Activated T-cell treated with anti-CD3 and anti-CD28 coated beads for 1 hour (primary cell): Measurements from ENCODE around the gene NELL2.
"Not testable (repeated sequence)": the region's sequence is repeated elsewhere in the genome, so short reads cannot be mapped to it uniquely, and the experiment has no call there.

ENCODE experiments used
- DNase-seq: peaks from one replicate; pipeline ENCODE4 v3.0.0-alpha.2; 2020; ENCODE audit warnings: low read depth

The NELL2 gene

GRCh38 chr12:44847403-44847802, 28.7 kb downstream of the NELL2 start:
- no peak for DNase-seq

GRCh38 chr12:44846826-44847225, 29.3 kb downstream of the NELL2 start:
- DNase-seq = no peak

- DNase-seq = no peak
These were observed 33.4 kb downstream of the NELL2 start for GRCh38 chr12:44842669-44843068.

DNA sequence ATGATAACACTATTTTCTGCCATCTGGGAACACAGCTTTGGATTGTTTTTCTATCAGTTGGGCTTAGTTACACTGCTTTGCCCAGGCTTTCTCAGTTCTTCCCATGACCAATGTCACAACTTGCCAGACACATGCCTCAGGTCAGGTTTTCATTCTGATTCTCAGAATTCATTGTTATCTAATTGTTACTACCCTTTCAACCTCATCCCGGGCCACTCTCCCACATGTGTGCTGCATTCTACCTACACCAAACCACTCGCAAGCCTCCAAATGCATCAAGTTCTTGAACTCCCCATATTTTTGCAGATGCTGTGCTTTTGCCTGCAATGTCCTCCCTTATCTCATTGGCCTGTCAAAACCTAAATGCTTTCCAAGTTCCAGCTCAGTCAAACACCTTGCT, 36.3 kb downstream of the NELL2 start:
- DNase-seq = no peak

DNA sequence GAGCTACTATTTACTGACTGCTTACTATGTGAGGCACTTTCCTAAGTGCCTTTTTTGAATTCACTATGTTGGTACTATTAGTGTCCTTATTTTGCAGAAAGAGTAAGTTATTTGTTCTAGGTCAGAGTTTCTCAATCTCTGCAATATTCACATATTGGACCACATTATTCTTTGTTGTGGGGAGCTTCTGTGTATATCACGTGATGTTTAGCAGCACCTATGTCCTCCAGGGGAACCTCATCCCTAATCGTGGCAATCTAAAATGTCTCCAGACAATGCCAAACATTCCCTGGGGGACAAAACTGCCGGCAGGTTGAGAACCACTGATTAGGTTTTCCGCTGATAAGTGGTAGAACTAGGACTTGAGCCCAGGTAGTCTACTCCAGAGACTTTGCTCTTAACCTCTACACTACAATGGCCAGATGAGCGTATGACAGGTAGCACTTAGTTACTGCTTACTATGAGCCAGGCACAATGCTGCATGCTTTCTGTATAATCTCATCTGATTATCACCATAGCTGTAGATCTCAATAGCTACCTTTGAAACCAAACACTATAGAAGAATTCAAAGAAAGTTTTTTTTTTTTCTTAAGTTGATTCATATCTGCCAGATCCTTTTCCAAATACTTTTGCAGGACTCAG, 38.9 kb downstream of the NELL2 start:
- DNase-seq = no peak

DNA sequence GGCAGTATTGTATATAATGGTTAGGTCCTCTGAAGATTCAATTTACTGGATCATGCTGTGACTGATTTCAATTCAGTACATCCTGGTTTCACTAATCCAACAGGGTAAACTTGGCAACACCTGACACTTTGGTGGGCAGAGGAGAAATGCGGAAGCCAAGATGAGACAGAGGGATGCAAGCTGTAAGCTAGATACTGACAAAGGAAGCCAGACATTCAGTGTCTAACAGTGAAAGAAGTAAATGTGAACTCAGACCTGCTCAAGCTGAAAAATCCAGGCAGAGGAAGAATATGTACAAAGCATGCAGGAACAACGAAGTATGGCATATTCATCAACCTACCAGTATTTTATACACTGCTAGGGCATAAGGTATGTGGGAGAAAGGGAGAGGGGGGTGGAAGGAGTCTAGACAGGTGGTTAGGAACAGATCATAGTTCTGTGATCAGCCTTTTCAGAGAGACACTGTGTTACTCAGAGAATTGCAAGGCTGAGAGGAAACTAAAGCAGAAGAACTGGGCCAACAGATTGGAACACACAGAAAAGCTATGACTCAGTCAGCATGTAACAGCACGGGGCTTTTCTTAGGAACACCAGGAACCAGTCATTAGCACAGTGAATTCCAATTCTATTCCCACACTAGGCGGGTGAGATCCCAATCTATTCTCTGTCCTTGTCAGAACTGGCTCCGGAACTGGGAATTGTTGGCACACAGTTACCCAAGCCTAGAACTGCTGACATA, 40.3 kb downstream of the NELL2 start:
- DNase-seq = no peak

GRCh38 chr12:44834996-44835395, 41.1 kb downstream of the NELL2 start:
- DNase-seq = not testable (repeated sequence)

DNA sequence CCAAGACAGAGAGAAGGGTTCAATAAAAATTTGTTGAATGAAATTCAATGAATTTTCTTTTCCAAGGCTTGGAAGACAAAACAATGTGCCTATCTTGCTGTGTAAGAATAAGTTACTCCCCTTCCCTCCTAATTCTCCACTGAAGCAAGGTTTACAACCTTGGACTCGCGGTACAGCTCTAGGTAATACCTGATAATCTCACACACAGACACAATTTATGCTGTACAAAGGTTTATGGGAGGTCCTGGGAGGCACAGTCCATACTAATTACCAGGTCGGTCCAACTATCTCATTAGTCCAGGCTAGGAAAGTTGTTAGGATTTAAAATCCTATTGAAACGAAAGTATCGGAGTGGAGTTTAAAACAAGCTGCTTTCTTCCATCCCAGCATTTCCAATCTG, 42.6 kb downstream of the NELL2 start:
- no peak for DNase-seq

DNA sequence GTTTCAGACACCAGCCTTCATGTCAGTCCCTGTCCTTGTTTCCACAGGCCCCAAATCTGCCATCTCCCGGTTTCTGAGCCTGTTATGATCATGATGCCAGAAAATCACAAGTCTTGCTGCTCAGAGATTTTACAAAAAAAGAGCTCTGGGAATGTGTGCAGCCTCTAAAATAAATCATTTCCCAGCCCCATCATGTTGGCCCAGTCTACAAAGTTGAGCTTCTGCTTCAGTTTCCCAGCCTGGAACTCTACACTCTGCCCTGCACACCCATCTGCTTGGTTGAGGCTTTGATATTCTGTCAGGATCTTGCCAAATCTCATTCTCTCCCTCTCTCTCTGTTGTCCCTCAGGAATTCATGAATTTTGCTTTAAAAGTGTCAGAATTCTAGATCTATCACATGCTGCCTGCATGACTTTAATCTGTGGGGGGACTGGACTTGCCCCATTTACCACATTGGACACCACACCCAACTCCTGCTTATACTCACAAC, 45.5 kb downstream of the NELL2 start:
- no peak for DNase-seq

DNA sequence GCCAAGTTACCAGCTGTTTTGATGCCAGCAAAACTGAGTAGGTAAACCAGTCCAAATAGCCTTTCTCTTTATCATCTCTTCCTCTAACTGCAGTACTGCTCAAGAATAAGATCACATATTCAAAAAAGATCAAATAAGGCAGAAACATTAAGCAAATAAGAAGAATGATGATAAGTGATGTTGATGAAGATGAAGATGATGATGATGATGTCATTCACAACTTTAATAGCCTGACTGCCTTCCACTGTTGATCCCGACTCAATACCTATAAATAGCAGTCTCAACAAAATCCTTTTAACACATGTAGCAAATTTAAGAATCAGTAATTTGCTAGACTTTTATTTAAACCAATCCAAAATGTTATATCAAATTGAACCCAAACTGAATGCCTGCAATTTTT, 47.1 kb downstream of the NELL2 start:
- DNase-seq = no peak

- no peak for DNase-seq
These were observed 48.2 kb downstream of the NELL2 start for GRCh38 chr12:44827832-44828438.

- DNase-seq = not testable (repeated sequence)
These were observed 54.4 kb downstream of the NELL2 start for GRCh38 chr12:44821702-44822101.

DNA sequence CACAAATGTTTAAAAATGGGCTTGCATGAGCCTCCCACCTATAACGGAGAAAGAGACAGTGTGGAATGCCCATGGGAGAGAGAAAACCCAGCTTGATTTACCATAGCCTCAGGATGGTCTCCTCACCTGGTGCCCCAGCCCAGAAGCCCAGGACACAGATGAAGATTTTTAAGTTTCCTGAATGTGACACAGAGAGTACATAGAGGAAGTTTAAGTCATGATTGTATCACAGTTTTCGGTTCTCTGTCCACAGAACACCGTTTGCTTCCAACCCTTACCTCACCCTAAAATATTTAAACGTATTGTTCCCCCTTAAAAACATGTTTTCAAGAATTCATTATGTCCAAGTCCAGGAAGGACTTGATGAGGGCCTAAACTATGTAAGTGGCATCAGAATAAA, 56.2 kb downstream of the NELL2 start:
- DNase-seq = no peak

- DNase-seq = no peak
These were observed 58.4 kb downstream of the NELL2 start for GRCh38 chr12:44817687-44818086.

- no peak for DNase-seq
These were observed 59.6 kb downstream of the NELL2 start for GRCh38 chr12:44816446-44817017.

- DNase-seq = peak; percentile 16
These were observed 64.1 kb downstream of the NELL2 start for GRCh38 chr12:44812062-44812461.

DNA sequence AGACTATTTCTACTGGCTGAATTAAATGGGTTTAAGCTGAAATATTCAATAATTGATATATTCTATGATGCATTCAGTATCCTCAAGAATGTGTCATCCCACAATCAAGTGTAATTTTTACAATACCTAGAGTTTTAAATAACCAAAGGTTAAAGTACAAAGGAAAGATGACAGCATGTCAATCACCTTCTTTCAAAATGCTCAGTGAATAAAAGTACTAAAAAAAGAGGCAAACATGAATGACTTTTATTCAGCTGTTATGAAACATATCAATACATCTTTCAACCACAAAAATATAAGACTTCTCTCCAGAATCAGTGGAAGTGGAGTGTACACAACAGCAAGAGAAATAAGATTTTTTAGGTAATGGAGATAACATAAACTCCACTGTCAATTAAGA, 72.0 kb downstream of the NELL2 start:
- DNase-seq = no peak

DNA sequence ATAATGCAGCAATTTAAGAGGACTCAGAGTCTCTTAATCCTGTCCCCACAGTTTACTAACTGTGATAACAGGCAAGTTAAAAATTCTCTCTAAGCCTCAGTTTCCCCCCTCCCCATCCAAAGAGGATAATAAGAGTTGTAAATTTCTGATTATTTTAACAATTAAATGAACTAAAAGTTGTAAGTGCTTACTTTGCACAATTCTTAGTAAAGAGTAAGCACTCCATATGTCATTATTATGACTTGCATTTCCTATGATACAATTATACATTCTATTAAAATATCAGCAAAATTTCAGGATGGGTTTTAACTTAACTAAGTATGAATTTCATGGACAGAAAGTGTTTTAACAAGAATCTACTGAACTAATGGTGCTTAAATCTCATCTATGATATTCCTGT, 80.1 kb downstream of the NELL2 start:
- DNase-seq = no peak

DNA sequence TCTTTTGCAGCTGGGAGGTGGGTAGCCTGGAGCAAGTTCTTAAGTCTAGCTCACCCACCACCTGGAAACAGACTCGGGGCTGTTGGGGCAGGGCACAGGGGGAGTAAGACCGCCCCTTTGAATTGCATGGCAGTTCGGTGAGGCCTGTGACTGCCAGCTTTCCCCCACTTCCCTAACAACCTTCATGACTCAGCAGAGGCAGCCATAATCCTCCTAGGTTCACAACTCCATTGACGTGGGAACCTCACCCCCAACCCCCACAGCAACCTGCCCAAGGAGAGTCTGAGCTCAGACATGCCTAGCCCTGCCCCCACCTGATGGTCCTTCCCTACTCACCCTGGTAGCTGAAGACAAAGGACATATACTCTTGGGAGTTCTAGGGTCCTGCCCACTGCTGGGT, 87.4 kb downstream of the NELL2 start:
- no peak for DNase-seq

- no peak for DNase-seq
These were observed 95.8 kb downstream of the NELL2 start for GRCh38 chr12:44780221-44780790.

DNA sequence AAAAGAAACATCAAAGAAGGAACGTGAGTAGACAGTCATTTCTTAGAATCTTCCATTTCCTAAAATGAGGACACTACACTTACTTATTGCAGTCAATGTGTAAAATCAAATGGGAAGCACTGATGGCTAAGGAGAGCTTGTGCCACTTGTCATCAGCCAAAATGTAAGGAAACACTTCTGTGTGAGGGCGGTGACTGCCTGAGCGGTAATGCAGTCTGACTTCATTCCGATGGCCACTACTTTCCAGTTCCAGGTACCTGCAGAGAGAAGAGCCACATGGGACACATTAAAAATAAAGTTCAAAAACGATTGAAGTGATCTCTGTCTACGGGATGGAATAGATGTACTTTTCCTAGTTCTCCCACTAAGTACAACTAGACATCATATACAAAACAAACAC, 96.3 kb downstream of the NELL2 start:
- DNase-seq = no peak

GRCh38 chr12:44778863-44779262, 97.3 kb downstream of the NELL2 start:
- DNase-seq = no peak

DNA sequence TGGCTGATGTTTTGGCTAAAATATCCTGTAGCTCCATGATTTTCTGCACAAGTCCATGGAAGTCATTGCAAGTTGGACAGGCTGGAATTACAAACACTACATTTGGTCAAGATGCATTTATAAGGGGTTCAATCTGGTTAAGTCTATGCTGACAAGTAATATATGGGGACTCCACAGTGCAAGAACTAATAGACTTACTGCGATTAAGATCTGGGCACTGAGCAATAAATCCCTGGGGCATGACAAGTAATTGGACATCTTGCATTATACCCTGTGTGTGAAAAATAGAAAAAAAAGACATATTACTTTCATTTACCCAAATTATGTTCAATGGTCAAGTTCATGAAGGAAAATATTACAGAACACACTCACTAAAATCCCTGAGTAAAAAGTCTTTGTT, 99.1 kb downstream of the NELL2 start:
- no peak for DNase-seq
